HG03354 (cell line): Measurements from ENCODE around the gene MRPL17.

Experiments
- ATAC-seq: cut with Tn5 transposase; IDR thresholded peaks from one replicate; pipeline ENCODE4 v1.9.1; 2021; ENCODE audit warnings: mild to moderate bottlenecking; ENCODE audit not compliant: unreplicated experiment, poor library complexity, severe bottlenecking

Gene MRPL17

DNA sequence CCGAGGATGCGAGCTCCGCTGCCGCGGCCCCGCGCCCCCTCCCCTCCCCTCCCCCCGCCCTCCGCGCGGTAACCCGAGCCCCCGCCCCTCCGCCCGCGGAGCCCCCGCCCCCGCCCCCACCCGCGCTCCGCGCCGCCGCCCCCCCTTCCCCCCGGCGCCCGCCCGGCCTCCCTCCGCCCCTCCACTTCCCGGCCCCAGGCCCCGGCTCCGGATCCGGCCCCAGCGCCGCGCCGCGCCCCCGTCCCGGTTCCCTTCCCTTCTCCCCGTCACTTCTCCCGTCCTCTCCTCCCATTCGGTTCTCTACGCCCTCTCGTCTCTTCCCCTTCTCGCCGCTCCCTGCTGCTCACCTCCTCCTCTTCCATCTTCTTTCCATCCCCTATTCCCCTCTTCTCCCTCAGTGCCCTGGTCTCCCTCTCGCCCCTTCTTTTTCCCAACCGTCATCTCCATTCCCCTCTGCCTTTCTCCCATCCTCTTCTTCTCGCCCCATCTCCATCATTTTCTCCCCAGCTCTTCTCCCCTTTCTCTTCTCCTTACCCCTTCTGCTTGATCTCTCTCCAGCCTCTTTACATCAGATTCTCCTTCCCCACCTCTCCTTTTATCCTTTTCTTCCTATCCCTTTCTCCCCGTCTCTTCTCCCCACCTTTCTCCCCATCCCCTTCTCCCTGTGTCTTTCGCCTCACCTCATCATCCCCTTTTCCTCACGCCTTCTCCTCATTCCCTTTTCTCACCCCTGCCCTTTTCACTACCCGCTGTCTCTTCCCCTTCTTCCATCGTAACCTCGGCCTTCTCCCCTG is 27.2 kb downstream of the MRPL17 start, which contains the start of gene DCHS1:
Gene DCHS1, minus strand, starts transcription at position 20 of the 794 bp plus-strand sequence. CDS start 14,196 bp downstream, outside the sequence.
- no peak for ATAC-seq

DNA sequence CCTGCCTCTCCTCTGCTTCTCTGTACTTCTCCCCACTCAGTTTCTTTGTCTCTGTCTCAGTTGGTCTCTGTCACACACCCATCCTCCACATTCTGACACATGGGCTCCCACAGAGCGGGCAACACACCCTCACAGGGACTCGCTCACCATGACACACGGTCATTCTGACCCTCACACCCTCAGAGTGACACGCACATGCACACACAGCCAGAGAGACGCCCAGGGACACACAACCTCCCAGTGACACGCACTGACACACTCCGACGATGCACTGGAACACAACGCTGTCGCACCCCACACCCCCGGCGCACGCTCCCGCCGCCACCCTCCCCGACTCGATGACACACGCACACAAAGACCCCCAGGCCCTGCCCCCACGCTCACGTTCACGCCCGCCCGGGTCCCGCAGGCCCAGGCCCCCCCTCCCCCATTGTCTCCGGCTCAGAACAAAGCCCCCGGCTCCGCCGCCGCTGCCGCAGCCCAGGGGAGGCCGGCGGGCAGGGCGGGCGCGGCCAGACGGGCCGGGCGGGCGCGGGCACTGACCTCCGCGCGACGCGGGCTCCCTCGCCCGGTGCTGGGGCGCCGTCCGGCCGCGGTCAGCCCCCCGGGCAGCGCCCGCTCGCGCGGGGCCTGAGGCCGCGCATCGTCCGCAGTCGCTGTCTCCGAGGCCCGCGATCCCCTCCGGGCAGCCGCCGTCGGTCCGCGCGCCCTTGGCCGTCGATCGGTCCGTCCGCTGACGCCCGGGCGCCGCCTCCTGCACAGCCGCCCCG is 27.9 kb downstream of the MRPL17 start:
- ATAC-seq, result no peak

DNA sequence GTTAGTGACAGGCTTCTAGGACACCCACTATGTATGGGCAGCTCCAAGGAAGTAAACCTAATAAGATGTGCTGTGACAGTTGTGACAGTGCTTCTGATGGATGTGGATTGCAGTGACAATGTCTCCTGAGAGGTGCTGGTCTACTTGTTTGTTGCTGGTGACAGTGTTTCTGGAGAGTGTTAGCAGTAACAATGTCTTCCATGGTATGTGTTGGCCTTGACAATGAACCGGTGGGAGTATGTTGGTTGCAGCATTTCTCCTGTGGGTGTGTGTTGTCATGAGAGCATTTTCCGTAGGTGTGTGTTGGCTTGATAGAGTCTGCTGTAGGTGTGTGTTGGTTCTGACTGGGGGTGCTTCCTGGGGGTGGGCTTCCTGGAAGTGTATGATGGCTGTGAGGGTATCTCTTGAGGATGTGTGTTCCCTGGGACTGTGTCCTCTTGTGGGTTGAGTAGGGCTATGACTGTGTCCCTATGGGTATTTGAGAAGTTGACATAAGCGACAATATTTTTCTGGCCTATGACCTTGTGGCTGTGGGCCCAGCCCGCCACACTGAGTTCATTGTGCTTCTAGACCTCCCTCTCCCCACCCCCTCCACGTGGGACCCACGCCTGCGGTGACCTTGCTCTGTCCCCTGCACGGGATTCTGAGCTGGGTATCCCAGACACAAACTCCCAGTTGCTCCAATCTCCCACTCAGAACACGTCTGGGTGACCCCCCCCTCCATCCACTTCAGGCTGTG is 28.7 kb downstream of the MRPL17 start:
- ATAC-seq, result no peak

DNA sequence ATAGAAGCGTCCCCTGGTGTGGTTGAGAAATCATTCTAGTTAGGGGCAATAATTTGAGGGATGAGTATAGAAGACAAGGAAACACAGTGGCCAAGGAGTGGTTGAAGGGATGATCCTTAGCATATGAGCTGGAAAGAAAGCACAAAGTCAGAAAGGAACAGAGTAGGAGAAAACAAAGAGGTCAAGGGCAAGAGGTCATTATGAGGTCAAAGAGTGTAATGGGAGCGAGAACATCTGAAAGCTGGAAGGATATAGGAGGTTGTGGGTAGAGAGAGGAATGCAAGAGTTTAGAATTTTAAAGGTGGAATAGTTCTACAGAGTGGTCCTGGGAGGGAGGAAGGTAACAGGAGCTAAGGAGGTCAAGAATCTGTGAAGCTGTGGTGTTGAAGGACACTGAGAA is 29.5 kb downstream of the MRPL17 start:
- no peak for ATAC-seq

DNA sequence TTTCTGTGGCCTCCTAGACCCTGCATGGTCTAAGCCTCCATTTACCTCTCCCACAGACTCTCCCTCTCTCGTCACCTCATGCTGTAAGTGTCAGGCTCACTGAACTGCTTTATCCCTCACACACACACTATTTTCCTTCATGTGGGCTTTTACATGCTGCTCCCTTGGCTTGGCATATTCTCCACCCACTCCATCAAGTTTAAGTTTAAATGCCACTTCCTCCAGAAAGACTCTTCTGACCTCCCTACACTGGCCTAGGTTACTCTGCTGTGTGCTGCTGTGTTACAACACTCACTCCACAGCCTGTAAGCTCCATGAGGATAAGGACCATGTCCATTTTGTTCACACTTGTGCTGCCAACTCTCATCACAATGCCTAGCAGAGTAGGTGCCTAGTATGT is 30.0 kb downstream of the MRPL17 start:
- ATAC-seq, result no peak

DNA sequence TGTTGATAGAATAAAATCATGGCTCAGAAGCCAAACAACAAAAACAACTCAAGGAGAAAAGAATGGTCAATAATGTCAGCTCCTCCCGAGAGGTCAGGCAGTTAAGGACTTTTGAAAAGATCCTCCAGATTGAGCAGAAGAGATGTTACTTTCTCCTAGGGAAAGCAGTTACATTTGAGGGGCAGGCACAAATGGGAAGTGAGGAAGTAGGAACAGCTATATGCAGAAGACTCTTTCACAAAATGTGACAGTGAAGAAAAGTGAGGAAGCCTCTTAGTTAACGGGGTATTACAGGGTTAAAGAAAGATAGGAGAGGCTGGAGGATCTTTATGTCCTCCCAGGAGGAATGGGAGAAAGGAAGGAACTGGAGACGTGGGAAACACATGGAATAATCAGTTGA is 31.0 kb downstream of the MRPL17 start:
- no peak for ATAC-seq

DNA sequence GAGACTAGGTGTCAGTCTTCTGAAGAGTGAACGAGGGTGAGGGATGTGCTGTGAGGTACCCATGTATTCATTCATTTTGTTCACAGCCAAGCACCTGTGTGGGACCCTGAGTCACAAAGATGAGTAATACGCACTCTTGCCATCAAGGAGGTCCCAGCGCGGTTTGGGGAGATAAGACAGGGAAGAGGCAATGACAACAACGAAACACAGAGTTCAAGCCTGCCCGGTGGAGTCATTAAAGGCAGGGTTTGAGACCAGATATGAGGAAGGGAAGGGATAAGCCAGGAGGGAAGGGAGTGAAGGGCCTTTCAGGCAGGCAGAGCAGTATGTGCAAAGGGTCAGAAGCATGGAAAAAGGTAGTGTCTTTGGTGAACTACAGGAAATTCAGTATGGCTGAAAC is 32.2 kb downstream of the MRPL17 start:
- ATAC-seq, result no peak

DNA sequence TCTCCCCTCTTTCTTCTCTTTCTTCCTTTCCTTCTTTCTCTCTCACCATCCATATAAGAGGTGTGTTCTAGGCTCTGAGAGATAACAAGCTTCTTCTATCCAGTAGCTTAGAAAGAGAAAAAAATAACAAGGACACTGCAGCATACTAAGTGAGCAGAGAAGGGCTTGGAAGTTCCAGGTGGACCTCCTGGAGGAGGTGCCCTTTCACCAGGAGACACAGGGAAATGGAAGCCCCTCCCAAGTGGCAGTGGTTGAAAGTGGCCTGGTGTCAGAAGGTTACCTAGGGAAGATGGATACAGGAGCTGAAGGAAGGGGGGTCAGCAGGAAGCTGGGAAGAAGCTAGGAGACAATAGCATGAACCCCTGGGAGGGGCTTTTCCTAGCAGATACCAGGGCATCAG is 33.0 kb downstream of the MRPL17 start:
- no peak for ATAC-seq

DNA sequence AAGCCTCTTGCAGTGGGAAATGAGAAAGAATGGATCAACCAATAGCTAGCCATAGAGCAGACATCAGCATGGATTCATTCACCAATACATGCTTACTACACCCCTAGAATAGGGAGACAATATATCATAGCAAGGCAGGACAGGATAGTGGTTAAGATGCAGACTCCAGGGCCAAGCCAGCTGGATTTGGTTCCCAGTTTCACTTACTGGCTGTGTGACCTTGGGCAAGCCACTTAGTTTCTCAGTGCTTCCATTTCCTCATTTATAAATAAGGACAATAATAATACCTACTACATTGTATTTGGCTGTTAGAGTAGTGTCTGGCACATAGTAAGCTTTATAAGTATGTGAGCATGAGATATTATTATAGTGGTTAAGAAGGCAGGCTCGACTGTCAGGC is 34.6 kb downstream of the MRPL17 start:
- ATAC-seq, result no peak

DNA sequence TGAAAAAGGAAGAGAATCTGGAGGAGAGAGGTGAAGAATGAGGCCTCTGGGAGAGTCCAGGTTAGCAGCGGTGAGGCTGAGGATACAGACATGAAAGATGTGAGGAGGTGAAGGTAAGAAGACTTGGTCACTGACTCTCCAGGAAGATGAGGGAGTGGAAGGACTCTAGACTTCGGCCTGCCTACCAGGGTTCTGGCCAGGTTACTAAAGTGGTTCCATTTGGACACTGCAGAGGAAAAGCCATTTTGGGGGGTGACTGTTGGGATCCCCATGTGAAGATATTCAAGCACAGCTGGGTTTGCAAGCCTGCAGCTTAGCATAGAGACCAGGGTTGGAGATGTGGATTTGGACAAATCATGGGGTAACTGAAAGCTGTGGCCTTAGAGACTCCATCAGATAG is 35.3 kb downstream of the MRPL17 start:
- no peak for ATAC-seq

DNA sequence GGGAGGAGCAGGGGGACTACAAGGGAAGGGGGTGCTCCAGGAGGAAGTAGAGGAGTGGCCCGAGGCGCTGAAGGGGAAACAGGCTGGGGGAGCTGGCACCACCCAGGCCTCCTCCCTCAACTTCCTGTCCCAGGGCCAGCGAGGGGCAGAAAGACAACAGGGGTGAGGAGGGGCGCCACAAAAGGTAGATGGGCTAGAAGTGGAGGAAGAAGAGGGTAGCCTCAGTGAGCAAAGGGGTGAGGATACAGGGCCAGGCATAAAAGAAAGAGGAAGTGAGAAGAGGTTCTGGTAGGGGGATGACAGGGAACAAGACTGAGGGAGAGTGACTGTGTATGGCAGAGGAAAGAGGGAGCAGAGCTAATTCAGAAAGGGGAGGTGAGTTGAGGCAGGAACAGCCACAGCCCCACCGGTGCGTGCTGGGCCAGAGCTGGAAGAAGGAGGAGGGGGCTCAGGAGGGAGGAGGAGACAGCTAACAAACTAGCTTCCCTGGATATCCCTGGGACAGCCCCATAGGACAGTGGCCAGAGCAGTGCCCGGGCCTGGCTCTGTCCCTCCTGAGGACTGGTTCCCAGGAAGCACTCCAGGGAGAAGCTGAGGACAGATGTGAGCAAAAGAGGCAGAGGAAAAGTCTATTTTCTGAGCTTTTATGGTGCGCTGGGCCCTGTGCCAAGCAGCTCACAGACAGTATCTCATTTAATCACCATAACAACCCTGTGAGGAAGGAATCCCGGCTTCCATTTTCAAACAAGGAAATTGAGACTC is 36.0 kb downstream of the MRPL17 start:
- ATAC-seq, result peak; percentile 90

DNA sequence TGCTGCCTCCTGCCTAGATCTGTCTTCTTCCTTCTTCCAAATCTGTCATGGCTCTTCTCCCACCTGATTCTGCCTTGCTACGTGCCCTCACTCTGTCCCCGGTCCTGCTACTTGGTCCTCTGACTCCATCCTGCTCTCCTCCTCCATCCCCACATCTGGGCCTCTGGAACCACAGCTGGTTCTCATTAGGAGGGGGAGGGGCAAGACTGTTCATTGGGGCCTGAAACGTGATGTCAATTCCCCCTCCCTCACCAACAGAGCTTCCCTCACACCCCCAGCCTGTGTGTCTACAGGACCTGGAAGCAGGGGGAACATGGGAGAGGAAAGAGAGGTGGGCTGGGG is 36.6 kb downstream of the MRPL17 start:
- no peak for ATAC-seq

DNA sequence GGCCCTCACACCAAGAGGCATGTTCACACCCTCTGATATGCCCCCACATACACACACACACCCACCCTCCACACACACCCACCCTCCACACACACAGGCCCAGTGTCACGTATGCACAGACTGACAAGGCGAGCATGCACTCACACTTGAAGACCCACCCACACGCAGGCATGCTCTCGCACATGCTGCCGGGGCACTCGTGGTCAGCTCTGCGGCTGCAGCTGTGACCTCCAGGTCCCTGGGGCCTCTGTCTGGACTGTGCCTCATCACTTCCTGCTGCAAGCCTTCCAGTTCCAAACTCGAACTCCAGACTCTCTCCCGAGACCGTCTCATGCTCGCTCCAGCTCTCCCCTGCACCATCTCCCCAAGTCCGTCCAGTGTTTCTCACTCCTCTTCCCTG is 37.1 kb downstream of the MRPL17 start:
- ATAC-seq, result peak; percentile 52

DNA sequence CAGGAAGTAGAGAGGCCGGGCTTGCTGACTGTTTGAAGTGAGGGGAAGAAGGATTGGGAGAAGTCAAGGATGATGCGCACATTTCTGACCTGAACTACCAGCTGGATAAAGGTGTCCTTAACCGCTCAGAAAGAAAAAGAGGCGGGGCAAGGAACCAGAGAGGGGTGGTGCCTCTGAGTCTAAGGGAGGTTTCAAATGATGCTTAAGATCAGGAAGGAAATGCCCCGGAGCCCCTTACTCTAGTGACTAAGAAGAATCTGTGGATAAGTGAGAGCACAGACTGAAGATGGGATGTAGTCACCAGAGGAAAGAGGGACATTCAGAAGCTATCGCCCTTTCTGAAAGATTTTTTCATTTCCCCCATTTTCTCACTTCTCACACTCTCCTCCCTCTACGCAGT is 40.2 kb downstream of the MRPL17 start:
- no peak for ATAC-seq

DNA sequence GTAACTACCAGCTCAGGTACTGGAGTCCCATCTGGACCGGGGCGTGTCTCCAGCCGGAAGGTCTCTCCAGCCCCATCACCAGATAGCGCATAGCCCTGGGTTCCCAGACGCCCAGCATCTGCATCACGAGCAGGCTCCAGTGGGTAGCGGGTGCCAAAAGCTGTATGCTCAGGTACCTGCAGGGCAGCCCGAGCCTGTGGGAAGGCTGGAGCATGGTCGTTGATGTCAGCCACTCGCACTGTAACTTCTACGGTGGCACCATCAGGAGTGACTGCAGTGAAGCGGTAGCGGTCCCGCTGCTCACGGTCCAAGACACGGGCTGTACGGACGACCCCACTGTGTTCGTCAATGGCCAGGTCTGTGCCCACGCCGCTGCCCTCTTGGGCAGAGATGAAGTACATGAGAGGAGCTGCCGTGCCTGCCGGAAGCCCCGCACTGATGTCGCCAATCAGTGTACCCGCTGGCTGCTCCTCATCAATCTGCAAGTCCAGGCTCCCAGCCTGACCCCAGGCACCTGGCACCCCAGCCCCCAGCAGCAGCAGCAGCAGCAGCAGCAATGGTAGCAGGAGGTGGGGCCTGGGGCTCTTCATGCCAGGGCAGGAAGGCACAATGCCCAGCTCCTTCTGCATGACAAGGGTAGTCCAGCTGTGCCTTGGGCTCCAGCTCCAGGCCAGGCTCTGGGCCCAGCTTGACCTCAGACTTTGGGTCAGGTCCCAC is 42.0 kb downstream of the MRPL17 start:
- no peak for ATAC-seq

DNA sequence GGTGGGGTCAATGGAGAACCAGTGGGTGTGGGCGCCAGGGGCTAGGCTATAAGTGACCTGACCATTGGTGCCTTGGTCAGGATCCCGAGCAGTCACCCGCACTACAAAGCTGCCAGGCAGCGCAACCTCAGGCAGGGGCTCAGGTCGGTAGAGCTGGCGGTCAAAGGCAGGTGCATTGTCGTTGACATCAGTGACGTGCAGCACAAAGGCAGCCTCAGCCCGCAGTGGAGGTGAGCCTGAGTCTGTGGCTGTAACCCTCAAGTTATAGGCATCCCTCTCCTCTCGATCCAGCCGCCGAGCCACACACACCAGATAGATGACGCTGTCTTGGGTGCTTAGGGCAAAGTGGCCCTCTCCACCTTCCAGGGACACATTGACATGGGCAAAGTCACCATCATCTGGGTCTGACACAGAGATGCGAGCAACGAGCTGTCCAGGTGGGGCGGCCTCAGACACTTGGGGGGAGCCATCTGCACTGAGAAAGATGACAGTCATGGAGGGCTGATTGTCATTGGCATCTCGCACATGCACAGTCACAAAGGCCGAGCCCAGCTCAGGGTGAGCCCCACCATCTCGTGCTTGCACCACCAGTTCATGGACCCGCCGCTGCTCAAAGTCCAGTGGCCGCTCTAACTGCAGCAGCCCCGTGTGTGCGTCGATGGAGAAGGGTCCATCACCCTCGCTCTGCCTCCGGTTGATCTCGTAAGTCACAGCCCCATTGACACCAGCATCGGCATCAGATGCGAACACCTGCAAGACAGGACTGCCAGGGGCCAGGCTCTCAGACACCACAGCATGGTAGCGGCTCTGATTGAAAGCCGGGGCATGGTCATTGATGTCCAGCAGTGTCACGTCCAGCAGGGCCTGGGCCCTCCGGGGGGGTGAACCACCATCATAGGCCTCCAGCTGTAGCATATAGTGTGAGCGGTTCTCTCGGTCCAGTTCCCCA is 42.8 kb downstream of the MRPL17 start:
- ATAC-seq, result no peak

DNA sequence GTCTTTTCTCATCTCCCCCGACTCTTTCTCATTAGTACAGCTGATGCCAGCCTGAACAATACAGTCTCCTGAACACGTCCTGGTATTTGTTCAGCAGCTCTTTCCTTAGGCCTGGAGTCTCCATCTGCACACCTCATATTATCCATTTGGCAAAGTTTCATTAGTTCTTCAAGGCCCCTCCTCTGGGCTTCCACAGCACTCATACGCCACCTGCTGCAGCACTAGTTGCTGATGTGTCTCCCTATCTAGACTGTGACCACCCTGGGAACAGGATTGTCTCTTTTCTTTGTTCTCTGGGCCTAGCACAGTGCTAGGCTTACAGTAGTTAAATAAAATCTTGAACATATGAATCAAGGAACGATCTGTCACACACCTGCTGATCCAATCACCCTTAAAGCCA is 44.7 kb downstream of the MRPL17 start:
- ATAC-seq, result no peak

DNA sequence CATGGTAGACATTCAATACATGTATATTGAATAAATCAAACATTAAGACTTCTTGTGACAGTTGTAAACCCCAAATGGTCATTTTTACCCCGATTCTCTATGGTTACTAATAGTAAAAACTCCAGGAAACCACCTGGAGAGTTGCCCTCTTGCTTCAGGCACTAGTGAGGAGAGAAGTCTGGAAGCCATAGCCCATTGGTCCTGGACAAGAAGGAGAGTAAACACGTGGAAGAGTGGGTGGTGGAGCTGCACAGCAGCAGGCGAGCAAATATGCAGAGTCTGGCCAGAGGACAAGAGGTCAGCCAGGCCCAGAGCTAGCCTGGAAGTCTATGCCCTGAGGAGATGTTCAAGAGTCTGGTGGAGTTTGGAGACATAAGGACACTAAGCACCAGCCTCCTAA is 45.3 kb downstream of the MRPL17 start:
- ATAC-seq, result no peak
